GM21528 (cell line): Measurements from ENCODE around the gene RPP25.
A peak's percentile ranks its signal among the peaks of the same experiment; 100 is the strongest.

Source experiments
- ATAC-seq: cut with Tn5 transposase; IDR thresholded peaks from one replicate; pipeline ENCODE4 v1.9.1; 2021; ENCODE audit warnings: mild to moderate bottlenecking, moderate library complexity; ENCODE audit not compliant: unreplicated experiment, low FRiP score

RPP25 gene, protein sequence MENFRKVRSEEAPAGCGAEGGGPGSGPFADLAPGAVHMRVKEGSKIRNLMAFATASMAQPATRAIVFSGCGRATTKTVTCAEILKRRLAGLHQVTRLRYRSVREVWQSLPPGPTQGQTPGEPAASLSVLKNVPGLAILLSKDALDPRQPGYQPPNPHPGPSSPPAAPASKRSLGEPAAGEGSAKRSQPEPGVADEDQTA

DNA sequence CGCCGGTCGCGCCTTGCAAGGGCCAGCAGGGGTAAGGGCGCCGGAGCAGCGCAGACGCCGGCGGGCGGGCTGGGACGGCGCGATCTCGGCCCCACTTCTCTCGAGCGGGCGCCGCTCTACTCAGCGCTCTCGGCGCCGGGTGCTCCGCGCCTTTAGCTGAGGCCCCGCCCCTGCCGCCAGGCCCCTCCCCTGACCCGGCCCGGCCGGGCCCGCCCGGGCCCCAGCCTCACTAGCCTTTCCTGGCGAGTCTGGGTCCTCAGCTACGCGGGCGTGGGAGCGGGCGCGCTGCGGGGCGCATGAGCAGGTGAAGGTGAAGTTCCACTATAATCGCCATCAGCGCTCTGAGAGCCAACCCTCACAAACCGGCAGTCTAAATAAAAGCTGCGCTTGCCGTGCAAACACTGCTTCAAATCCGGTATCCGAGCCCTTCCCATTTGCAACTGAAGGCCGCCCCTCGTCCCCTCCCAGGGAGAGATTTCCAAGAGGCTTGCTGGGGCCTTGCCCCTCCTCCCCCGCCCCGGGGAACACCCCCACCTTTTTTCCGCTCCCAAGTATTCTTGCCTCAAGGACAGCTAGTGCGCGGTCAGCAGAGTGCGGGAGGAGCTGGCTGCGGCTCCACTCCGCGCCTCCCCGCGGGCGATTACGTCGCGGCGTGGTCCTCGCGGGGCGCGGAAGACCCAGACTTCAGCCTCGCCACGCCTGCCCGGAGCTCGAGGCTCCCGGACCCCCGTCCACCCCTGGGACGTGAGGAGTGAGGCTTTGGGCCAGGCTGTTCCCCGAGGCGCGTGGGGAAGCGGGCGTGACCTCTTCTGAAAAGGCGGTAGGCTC is at the start of gene RPP25:
Gene RPP25, minus strand, starts transcription at position 125 of the 828 bp plus-strand sequence. CDS start 189 bp downstream, outside the sequence.
- peak; percentile 87 for ATAC-seq

DNA sequence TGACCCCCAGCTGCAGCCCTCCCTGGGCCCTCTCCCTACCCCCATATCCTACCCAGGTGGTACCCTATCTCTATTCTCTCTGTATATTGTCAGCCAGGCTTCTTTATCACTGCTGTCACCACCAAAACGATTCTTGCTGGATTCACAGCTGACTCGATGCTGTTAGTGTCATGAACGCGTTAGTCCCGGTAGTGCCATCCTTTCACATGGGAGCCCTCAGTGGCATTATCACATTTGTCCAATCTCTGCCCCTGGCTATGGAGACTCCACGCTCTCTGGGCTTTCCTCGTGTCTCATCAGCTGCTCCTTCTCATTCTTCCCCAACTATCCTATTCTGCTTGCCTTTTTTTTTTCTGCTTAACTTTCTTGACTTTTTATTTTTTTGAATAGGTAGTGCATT is 45.8 kb upstream of the RPP25 start:
- no peak for ATAC-seq

DNA sequence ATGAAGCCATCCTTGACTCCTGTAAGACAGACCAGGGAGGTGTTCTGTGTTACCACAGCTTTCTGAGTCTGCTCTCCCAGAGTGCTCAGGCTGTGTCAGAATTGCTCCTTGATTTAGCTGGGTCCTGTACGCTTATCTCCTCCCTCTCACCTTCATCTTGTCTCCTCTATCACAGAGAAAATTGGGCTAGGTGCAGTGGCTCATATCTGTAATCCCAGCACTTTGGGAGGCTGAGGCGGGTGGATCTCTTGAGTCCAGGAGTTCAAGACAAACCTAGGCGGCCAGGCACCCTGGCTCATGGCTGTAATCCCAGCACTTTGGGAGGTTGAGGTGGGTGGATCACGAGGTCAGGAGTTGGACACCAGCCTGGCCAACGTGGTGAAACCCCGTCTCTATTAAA is 44.7 kb upstream of the RPP25 start:
- no peak for ATAC-seq

DNA sequence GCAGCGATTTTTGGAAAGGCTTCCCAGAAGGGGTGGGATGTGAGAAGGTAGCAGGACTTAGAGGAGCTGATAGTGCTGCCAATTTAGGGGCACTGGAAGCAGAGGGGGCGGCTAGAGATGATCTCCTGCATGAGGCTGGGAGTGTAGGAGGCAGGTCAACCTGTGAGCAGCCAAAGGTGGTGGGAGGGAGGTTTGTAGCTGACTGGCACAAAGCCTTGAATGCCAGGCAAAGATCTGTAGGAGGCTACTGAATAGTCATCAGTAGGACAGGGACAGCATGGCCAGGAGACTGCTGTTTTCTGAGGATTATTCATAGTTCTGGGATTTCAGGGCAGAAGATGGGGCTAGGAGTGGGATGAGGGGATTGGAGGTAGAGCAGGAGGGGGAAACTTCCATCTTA is 41.0 kb upstream of the RPP25 start:
- no peak for ATAC-seq

DNA sequence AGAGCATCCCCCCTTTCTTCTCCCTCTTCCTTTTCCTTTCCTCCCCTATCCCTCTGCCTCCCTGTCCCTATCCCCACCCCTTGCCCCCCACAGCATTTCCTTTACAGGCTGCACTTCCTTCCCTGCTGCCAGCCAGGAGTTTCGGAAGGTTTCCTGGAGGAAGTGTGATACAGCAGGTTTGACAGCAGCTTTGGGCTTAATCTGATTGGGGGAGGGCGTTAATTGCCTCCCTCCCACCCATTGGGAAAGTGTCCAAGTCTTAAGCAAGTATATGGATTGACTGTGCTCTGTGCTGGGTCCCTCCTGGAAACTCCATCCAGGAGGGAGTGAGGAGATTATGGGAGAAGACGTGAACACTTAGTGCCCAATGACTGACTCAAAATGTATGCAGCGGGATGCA is 40.6 kb upstream of the RPP25 start:
- no peak for ATAC-seq

DNA sequence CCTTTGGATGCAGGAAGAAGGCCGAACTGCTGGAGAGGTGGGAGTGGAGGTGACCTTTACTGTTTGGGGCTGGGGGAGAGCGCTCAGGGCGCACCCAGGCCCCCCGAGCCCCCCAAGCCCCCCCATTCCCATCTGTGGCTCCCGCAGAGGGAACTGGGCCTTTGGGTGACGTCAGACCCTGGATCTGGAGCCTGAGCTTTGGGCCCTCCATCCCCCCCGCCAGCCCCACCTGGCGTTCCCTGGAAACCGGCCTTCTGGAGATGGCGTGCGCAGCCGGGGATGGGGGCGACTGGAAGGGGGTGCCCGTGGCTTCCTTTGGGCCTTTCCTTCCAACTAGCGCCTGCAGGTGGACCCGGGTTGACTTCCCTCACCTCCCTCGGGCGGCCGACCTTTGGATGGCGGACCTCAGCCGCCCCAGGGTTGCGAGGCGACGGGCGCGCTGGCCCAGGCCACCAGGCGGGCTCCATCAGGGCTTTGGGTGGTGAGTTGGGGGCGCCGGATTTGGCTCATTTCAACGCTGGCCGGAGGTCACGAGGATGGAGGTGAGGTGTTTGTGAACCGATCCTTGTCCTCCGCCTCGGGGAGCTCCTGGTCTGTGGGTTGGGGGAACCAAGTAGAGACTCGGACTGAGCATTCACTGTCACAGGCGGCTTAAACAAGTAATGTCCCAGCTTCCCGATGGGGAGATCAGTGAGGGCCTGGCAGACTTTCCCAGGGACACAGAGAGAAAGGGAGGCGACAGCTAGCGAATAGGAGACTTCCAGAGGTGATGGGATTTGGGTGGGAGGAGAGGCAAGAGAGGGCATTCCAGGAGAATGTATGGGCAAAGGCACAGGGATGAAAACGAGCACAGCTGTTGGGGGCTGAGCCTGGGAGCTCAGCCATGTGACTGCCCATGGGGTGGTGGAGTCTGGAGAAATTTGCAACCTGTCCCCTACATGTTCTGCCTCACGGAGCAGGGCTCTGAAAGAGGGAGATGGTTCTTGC is 39.5 kb upstream of the RPP25 start:
- ATAC-seq: no peak

DNA sequence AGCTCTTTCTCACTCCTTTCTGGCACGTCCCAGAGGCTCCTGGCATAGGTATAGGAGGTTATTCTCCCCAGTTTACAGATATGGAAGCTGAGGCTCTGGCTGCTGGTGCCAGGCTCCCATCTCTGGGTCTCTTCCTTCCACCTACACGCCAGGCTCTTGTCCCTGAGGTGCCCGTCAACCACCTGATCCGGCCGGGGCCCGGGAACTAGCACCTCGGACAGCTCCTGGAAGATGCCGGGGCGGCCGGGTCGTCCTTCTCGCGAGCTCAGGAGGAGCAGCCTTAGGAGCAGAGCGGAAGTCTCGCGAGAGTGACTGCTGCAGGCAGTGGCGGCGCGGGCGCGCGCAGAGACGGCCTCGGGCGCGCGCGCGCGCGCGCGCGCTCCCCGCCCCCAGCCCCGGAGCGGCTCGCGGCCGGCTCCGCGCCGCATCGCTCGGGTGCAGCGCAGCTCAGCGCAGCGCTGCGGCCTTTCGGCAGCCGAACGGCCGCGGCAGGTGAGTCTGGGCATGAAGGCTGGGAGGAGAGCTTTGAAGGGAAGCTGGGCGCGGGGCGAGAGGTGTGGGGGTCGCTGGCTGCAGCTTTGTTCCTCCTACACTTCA is 38.7 kb upstream of the RPP25 start, which contains the start of gene SCAMP5:
Gene SCAMP5, plus strand, starts transcription at position 382 of the 597 bp plus-strand sequence. CDS start 16,277 bp downstream, outside the sequence.
- ATAC-seq: peak; percentile 44

DNA sequence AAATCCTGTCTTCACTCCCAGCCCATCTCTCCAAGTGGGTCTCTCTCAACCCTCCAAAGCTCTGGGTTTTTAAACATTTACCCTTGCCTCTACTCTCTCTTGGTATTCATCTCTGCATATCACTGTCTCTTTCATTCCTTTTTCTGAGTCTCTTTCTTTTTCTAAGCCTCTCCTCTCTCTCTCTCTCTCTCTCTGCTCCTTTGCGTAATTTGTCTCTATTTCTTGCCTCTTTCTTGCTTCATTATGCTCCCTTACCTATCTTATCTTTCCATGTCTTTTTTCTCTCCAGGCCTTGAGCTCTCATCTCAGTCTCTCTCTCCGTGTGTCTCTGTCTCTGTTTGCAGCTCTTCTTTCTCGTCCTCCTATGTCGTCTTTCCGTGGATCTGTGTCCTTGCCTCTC is 38.1 kb upstream of the RPP25 start:
- ATAC-seq: no peak

DNA sequence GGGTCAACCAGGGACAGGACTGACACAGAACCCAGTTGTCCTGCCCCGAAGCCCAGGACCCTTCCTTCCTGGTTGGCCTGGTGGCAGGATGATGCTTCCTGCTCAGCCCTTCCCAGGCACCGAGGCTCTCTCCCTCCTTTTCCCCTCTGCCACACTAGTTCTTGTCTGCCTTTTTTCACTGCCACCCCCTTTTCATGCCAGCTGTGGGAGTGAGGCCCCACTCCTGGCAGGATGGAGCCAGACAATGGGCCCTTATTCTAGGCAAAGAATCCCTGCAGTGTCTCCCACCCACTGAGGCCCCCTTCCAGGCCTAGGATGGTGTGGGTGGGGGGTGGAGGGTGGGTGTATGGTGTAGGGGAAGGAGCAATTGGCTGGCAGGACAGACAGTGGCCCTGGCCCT is 37.7 kb upstream of the RPP25 start:
- ATAC-seq: no peak

DNA sequence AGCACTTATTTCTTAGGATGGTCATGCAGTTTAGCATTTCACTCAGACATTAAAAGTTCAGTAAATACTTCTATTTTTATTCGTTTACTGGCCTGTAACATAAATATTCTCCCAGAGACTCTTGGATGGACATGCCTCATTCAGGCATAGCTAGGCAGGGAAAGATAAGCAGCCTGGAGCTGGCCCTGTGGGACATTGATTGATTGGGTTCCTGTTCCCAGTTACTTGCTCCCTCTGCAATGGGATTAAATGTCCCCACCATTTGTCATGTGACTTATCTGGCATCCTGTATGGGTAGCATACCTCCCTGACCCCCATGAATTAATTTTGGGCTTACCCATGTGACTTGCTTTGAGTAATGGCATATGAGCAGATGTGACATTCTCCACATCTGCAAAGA is 36.0 kb upstream of the RPP25 start:
- no peak for ATAC-seq

DNA sequence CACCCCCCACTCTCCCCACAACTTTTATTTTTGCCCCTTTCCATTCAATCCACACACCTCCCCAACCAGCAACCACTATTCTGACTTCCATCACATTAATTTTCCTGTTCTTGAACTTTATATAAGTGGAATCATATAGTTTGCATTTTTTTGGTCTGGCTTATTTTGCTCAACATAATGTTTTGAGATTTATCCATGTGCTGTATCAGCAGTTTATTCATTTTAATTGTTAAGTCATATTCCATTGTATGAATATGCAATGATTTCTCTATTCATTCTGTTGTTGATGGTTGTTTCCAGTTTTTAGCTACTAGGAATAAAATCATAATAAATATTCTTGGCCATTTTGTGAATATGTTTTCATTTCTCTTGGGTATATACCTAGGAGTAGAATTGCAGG is 33.0 kb upstream of the RPP25 start:
- no peak for ATAC-seq

DNA sequence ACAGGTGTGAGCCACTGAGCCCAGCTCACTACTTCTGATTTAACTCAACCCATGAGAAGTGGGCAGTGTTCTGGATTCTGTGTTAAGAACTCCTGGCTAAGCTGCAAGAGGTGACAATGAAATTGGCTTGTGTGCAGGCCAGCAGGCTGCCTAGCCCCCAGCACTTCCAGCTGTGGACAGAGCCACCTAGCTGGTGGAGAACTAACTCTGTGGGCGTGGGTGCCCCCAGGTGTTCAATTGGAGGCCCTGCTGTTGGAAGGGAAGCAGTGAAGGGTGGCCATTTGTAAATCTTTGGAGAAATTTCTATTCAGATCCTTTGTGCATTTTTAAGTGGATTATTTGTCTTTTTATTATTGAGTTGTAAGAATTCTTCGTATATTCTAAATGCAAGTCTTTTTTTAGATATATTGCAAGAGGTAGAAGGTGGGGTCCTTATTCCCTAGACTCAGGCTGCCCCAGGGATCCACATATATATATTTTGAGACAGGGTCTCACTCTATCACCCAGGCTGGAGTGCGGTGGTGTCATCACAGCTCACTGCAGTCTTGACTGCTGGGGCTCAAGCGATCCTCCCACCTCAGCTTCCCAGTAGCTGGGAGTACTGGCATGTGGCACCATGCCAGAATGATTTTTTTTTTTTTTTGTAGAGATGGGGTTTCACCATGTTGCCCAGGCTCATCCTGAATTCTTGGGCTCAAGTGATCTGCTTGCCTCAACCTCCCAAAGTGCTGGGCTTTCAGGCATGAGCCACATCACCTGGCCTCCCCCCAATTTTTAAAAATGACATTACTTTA is 31.6 kb upstream of the RPP25 start:
- ATAC-seq: no peak

DNA sequence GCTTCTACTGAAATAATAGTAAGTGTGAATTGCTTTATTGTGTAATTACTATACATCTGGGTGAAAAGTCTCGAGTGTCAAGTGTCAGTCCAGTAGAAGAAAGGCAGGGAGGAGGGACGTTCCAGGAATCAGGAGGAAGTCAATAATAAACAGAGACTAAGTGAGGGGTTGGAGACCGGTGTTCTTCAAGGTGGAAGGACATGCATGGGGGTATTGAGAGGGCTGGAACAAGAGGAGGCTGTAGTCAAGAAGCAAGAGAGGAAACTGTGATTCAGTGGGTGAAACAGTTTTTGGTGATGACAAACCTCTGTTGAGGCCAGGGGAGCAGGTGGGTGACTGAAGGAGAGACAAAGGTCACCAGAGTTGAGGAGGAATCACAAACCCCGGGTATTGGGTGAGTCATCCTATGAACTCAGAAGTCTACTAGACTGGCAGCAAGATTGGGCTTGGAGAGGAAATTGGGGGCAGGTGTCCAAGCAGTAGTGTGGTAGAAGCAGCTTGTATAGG is 27.2 kb upstream of the RPP25 start:
- ATAC-seq: no peak

DNA sequence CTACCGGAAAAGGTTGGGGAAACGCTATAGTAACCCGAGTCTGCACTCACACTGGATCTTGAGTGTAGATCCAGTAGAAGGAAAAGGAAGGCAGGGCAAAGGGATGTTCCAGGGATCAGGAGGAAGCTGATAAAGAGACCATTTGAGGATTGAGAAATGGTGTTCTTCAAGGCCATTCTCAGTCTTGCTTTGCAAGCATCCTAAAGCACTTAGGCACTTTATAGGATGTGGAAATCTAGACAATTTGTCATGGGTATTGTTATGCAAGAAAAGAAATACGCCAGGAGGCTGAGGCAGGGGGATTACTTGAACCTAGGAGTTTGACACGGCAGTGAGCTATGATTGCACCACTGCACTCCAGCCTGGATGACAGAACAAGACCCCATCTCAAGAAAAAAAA is 25.6 kb upstream of the RPP25 start:
- ATAC-seq: no peak

DNA sequence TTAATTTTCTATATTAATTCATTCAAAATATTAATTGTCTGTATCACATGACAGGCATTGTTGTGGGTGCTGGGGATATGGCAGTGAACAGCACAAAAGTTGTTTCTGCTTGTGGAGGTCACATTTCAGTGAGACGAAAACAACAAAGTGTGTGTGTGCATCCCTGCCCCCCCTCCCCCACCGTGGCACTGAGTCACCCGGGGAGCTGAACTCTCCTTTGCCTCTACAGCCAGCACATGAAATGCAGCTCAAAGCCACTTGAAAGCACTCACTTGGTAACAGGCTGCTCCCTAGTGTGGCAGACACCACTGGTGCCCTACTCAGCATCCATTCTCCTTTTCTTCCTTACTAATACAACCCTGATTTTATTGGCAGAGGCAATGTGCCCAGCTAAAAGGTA is 21.9 kb upstream of the RPP25 start:
- ATAC-seq: no peak

DNA sequence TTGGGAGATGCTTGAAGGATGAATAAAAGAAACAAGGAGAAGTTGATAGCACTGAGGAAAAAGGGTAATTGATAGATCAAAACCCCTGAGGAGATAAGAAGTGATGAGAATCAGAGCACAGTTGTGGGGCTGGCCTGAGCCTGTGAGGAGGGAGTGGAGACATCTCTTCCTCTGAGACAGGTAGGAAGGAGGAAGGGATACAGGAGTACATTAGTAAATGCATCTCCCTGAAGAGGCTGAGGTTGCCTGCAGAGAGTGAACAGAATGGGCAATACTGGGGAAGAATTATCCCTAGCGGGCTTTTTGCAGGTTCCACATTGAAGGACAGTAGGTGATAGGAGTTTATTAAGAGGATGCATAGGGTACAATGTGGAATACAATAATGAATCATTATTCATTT is 21.5 kb upstream of the RPP25 start:
- no peak for ATAC-seq

DNA sequence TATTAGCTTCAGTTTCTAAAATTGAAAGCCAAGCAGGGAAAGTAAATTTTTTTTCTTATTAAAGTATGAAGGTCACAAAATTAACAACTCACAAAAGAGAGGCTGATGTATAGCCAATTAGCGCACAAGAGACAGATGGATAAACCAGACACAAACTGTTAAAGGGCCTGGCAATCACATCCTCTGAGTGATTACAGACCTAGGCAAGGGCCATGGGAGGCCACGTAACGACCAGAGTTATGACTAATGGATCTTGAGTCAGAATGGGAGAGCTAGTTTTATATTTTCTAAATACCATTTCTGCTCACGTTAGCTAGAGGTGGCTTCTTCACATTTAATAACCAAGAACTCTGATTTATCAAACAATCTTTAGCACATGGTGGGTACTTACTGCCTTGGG is 21.0 kb upstream of the RPP25 start:
- ATAC-seq: no peak

DNA sequence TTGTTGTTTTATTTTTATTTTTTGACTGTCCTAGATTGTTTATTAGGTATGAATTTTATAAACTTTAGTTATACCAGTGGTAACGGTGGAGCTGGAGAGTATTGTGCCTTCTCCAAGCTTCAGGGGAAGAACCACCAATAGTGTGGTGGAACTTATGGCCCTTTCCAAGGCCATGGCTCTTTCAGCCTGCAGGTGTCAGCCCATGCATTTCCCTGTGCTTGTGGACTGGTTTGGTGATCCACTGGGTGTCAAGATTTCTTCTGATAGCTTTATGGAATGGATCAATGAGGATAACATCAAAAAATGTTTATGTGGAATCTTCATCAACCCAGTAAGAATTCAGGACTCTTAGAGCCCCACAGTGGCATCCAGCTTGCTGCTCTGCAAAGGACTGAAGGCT is 19.6 kb upstream of the RPP25 start:
- no peak for ATAC-seq

DNA sequence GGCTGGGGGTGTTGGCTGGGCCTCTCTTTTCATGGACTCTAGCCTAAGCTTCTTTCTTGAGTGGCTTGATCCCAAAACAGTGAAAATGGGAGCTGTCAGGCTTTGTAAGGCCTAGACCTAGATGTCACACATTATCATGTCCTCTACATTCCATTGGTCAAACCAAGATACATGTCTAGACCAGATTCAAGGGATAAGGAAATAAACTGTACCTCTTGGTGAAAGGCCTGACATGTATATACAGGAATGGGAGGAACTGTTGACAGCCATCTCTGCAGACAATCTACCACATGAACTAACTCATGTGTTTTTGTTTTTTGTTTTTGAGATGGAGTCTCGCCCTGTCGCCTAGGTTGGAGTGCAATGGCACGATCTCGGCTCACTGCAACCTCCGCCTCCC is 11.1 kb upstream of the RPP25 start:
- no peak for ATAC-seq

DNA sequence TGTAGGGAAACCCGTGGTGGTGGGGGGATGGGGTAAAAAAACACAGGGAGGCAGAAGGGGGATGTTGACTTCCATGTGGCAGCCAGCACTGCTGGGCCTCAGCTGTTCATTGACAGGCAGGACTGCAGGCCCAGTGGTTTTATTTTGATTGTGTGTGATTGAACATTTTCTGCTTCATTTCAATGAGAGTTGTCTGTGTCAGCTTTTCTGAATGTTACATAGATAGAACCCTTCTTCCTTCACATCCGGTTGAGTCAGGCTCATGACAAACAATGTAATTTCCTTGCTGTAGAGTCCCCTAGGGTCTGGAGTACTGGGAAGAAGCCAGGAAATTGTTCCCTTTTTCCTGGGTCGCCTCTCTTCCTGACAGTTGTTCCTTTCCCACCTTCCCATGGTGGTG is 8.2 kb upstream of the RPP25 start:
- no peak for ATAC-seq
